ENCODE data around the gene ARL15.

- TF ChIP-seq POLR2A (IDR thresholded peaks at IDR 0.05; ENCODE audit: control extremely low read depth in 1 of 2, low read depth in 2 of 2, low read length in 2 of 2), result no peak
- TF ChIP-seq NRF1 (IDR thresholded peaks at IDR 0.05; ENCODE audit: low read depth, low read length), result no peak
- TF ChIP-seq YY1 (IDR thresholded peaks at IDR 0.05; ENCODE audit: low read depth, low read length), result no peak
- no peak for TF ChIP-seq ATF3 (IDR thresholded peaks at IDR 0.05; ENCODE audit: insufficient read depth, low read depth, low read length)
- no peak for TF ChIP-seq RAD21 (IDR thresholded peaks at IDR 0.05 in 1 of 2, conservative IDR thresholded peaks at IDR 0.05 in 1 of 2; ENCODE audit: low read depth in 2 of 2, low read length in 2 of 2)
- TF ChIP-seq BCL11A (IDR thresholded peaks at IDR 0.05; ENCODE audit: low read depth in 2 of 2, low read length in 2 of 2), result no peak
- no peak for TF ChIP-seq EZH2 (IDR thresholded peaks at IDR 0.05; ENCODE audit: low read depth, low read length, severe bottlenecking)
- no peak for TF ChIP-seq CTCF (IDR thresholded peaks at IDR 0.05; ENCODE audit: control extremely low read depth in 1 of 3, insufficient read depth in 1 of 3, low read depth in 1 of 3, low read length in 3 of 3)
- TF ChIP-seq CREB1 (IDR thresholded peaks at IDR 0.05), result no peak
- no peak for TF ChIP-seq EP300 (IDR thresholded peaks at IDR 0.05; ENCODE audit: borderline replicate concordance in 1 of 2, low read depth in 2 of 2, low read length in 2 of 2)
- no peak for TF ChIP-seq POLR2AphosphoS5 (IDR thresholded peaks at IDR 0.05; ENCODE audit: low read depth, low read length)
- no peak for TF ChIP-seq TBP (IDR thresholded peaks at IDR 0.05; ENCODE audit: low read depth, low read length)
Observed at GRCh38 chr5:53956196-53956595, 354.2 kb downstream of the ARL15 start.

All from H1 (cell line).